ENCODE data around the gene CHL1. TPM values are rescaled to one million over a fixed set of nuclear protein-coding genes. Genes with fewer than 3 reads are reported as not detected.

CHL1 gene
- polyA plus RNA-seq, 1 donor: 14.9 TPM

DNA sequence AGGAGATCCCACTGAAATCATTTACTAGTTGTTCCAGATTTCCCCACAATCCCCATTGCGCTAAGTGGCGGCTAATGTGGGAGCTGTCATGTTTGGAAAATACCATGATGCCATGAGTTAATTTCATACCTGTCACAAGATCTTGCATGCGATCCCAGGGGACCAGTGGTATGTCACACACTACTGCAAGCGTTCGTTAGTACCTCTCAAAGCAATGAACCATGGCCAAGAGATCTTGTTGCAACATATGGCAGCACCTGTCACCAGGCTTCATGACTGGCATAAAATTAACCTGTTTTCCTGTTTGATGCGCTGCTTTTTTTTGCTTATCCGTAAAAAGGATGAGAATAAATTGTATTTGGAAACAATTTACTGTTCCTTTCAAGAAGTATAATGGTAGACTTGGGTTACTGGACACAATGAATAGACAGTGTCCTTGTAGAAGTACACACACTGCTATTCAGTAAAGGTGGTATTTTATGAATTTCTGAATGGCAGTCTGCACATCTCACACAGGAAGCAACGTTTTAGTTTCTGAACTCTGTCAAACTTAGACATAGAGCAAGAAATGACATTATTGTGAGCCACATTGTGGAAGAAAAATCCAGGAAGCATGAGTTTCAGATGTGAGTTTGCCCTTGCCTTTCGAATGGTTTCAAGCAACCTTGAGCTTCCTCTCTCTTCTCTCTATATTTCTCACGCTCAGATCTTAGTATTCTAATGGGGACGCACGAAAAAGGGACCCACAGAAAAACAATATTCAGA lies 81.9 kb downstream of the CHL1 start:
- no peak overlapping the region for H3K4me3 ChIP-seq (ENCODE audit: low read length)
- H3K27me3 ChIP-seq (ENCODE audit: control insufficient read depth, insufficient read depth, low read length): no peaks in the 10 kb centered on the region
- DNase-seq: no peak
- H3K36me3 ChIP-seq (ENCODE audit: control insufficient read depth, insufficient read depth, low read length): no peaks in the 10 kb centered on the region
- no peaks in the 10 kb centered on the region for H3K4me1 ChIP-seq (ENCODE audit: control insufficient read depth, insufficient read depth, low read length)
- 93% methylated on average over 3 of the region's 12 CpGs for WGBS (ENCODE audit: insufficient coverage, low lambda C conversion rate)
- no peaks in the 10 kb centered on the region for H3K9me3 ChIP-seq (ENCODE audit: control insufficient read depth, low read depth, low read length)
- H3K27ac ChIP-seq (ENCODE audit: low read length): no peak overlapping the region

DNA sequence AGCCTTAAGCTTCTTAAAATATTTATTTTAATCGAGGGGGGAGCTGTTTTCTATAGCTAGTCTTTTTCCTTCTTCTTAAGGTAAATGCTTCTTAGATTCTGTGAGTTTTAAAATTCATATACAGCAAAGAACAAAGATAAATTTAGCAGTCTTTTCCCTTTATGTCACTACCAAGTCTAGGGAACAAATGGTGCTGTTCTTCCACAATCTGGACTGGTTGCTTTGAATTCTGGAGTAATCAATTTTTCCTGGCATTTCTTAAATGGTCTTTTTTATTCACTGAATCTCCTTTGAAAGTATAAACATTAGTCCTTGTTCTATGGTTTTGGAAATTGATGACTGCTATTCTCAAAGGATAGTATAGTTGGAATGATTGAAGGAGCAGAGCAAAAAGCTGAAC lies 82.8 kb downstream of the CHL1 start:
- no peak for DNase-seq
- Histone ChIP-seq H3K27ac (ENCODE audit: low read length) (no peak overlapping the region), H3K4me3 (ENCODE audit: low read length) (no peak overlapping the region), H3K4me1 (ENCODE audit: control insufficient read depth, insufficient read depth, low read length) (no peaks in the 10 kb centered on the region), H3K27me3 (ENCODE audit: control insufficient read depth, insufficient read depth, low read length) (no peaks in the 10 kb centered on the region), H3K36me3 (ENCODE audit: control insufficient read depth, insufficient read depth, low read length) (no peaks in the 10 kb centered on the region), H3K9me3 (ENCODE audit: control insufficient read depth, low read depth, low read length) (no peaks in the 10 kb centered on the region)
- WGBS (ENCODE audit: insufficient coverage, low lambda C conversion rate): 67% methylated on average over 1 of the region's 1 CpG

- Histone ChIP-seq H3K27ac (ENCODE audit: low read length) (no peak overlapping the region), H3K27me3 (ENCODE audit: control insufficient read depth, insufficient read depth, low read length) (no peaks in the 10 kb centered on the region), H3K9me3 (ENCODE audit: control insufficient read depth, low read depth, low read length) (no peaks in the 10 kb centered on the region), H3K4me1 (ENCODE audit: control insufficient read depth, insufficient read depth, low read length) (no peaks in the 10 kb centered on the region), H3K4me3 (ENCODE audit: low read length) (no peak overlapping the region), H3K36me3 (ENCODE audit: control insufficient read depth, insufficient read depth, low read length) (no peaks in the 10 kb centered on the region)
- no peak for DNase-seq
- WGBS (ENCODE audit: insufficient coverage, low lambda C conversion rate): no CpG with 5 or more reads among the region's 2 CpGs
These were observed 84.1 kb downstream of the CHL1 start for GRCh38 chr3:280681-281080.

DNA sequence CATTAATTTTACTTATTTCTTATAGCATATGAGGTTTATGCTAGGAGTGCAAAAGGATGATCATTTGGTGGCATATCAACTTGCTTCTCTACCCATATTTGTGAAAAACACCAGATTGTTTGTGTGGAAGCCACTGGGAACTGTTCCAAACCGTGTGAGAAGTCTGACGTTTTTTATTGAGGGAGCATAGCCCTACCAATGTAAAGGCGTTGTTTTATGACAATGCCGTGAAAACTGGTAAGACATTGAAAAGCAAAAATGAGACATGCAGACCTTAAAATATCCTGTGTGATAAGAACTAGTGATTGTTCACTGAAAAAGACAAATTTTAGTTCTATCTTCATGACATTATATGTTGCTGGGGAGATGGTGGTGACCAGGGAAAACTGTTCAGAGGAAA lies 87.8 kb downstream of the CHL1 start:
- H3K9me3 ChIP-seq (ENCODE audit: control insufficient read depth, low read depth, low read length): no peaks in the 10 kb centered on the region
- no peak overlapping the region for H3K4me3 ChIP-seq (ENCODE audit: low read length)
- no peak overlapping the region for H3K27ac ChIP-seq (ENCODE audit: low read length)
- DNase-seq: no peak
- no peaks in the 10 kb centered on the region for H3K4me1 ChIP-seq (ENCODE audit: control insufficient read depth, insufficient read depth, low read length)
- no peaks in the 10 kb centered on the region for H3K27me3 ChIP-seq (ENCODE audit: control insufficient read depth, insufficient read depth, low read length)
- WGBS (ENCODE audit: insufficient coverage, low lambda C conversion rate): no CpG with 5 or more reads among the region's 4 CpGs
- H3K36me3 ChIP-seq (ENCODE audit: control insufficient read depth, insufficient read depth, low read length): no peaks in the 10 kb centered on the region

DNA sequence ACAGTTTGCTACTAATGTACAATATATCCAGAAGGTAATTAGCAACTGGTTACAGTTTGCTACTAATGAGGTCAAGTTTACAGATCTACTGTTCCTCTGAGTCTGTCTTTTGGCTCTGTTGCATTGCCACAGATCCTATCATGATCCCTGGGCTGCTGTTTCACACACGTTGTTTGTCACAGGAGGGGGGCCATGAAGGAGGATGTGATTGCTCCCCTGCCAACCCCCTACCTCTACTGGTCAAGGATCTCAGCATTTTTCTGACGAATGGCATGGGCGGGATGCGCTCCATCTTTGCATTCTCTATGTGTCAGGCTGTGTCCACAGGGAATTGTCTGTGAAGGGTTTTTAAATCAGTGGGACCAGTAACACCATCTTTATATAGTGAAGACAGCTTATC lies 91.9 kb downstream of the CHL1 start:
- H3K27ac ChIP-seq (ENCODE audit: low read length): no peak overlapping the region
- H3K36me3 ChIP-seq (ENCODE audit: control insufficient read depth, insufficient read depth, low read length): no peaks in the 10 kb centered on the region
- no peaks in the 10 kb centered on the region for H3K4me1 ChIP-seq (ENCODE audit: control insufficient read depth, insufficient read depth, low read length)
- H3K9me3 ChIP-seq (ENCODE audit: control insufficient read depth, low read depth, low read length): no peaks in the 10 kb centered on the region
- no peak for DNase-seq
- no peak overlapping the region for H3K4me3 ChIP-seq (ENCODE audit: low read length)
- H3K27me3 ChIP-seq (ENCODE audit: control insufficient read depth, insufficient read depth, low read length): no peaks in the 10 kb centered on the region
- no CpG with 5 or more reads among the region's 4 CpGs for WGBS (ENCODE audit: insufficient coverage, low lambda C conversion rate)

GRCh38 chr3:291028-291427 lies 94.5 kb downstream of the CHL1 start:
- Histone ChIP-seq H3K36me3 (ENCODE audit: control insufficient read depth, insufficient read depth, low read length) (no peaks in the 10 kb centered on the region), H3K9me3 (ENCODE audit: control insufficient read depth, low read depth, low read length) (no peaks in the 10 kb centered on the region), H3K4me1 (ENCODE audit: control insufficient read depth, insufficient read depth, low read length) (no peaks in the 10 kb centered on the region), H3K27me3 (ENCODE audit: control insufficient read depth, insufficient read depth, low read length) (no peaks in the 10 kb centered on the region), H3K27ac (ENCODE audit: low read length) (no peak overlapping the region), H3K4me3 (ENCODE audit: low read length) (no peak overlapping the region)
- no peak for DNase-seq

DNA sequence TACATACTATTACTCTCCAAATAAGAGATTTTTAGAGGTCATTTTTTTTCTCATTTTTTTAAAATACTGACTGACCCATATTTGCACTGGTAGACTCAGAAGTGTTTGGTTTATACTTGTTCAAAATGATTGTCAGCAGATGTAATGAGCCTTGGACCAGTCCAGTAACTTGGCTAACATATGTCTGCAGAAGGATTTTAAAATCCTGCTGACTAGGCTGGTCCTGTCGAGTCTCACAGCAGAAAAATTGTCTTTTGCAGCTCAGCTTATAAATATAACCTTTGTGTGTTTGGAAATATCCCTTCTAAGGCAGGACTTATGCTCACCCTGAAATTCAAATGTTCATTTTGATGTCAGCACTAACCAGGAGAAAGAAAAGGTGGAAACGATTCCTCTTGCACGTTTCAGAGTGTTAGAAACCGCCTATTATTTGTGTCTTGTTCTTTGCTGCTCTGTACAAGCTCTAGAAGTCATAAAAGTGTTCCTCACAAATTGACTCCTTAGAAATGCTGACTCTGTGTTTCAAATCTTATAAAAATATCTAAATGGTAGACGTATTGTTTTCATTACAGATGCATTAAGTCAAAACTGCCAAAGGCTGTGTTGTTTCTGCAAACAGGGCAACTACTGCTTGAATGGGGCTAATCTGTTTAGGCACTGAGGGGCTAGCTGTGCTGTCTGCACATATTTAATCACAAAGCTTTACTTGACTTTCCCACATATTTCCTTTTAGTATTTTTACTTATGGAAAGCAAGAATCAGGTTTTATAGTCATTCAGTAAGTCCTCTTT lies 95.3 kb downstream of the CHL1 start:
- WGBS (ENCODE audit: insufficient coverage, low lambda C conversion rate): no CpG with 5 or more reads among the region's 5 CpGs
- H3K4me1 ChIP-seq (ENCODE audit: control insufficient read depth, insufficient read depth, low read length): no peaks in the 10 kb centered on the region
- no peak for DNase-seq

DNA sequence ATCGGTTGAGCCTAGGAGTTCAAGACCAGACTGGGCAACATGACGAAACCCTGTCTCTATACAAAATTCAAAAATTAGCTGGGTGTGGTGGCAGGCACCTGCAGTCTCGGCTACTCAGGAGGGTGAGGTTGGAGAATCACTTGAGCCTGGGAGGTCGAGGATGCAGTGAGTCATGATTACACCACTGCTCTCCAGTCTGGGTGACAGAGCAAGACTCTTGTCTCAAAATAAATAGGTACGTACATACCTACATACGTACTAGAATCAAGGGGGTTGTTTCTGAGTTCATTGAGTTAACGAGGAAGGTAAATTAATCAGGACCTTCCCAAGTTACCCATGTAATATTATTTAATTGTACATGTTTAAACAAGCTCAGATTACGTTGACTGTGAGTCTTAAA lies 97.5 kb downstream of the CHL1 start:
- no peak for DNase-seq
- Histone ChIP-seq H3K27ac (ENCODE audit: low read length) (no peak overlapping the region), H3K9me3 (ENCODE audit: control insufficient read depth, low read depth, low read length) (no peaks in the 10 kb centered on the region), H3K27me3 (ENCODE audit: control insufficient read depth, insufficient read depth, low read length) (no peaks in the 10 kb centered on the region), H3K4me3 (ENCODE audit: low read length) (no peak overlapping the region), H3K4me1 (ENCODE audit: control insufficient read depth, insufficient read depth, low read length) (no peaks in the 10 kb centered on the region), H3K36me3 (ENCODE audit: control insufficient read depth, insufficient read depth, low read length) (no peaks in the 10 kb centered on the region)
- WGBS (ENCODE audit: insufficient coverage, low lambda C conversion rate): 87% methylated on average over 5 of the region's 8 CpGs

More for the DNA sequence above, 95.3 kb downstream of the CHL1 start:
- H3K27ac ChIP-seq (ENCODE audit: low read length): no peak overlapping the region
- no peak overlapping the region for H3K4me3 ChIP-seq (ENCODE audit: low read length)
- no peaks in the 10 kb centered on the region for H3K36me3 ChIP-seq (ENCODE audit: control insufficient read depth, insufficient read depth, low read length)
- no peaks in the 10 kb centered on the region for H3K27me3 ChIP-seq (ENCODE audit: control insufficient read depth, insufficient read depth, low read length)
- H3K9me3 ChIP-seq (ENCODE audit: control insufficient read depth, low read depth, low read length): no peaks in the 10 kb centered on the region

GRCh38 chr3:294581-294980 lies 98.0 kb downstream of the CHL1 start:
- Histone ChIP-seq H3K36me3 (ENCODE audit: control insufficient read depth, insufficient read depth, low read length) (no peaks in the 10 kb centered on the region), H3K9me3 (ENCODE audit: control insufficient read depth, low read depth, low read length) (no peaks in the 10 kb centered on the region), H3K27me3 (ENCODE audit: control insufficient read depth, insufficient read depth, low read length) (no peaks in the 10 kb centered on the region), H3K4me1 (ENCODE audit: control insufficient read depth, insufficient read depth, low read length) (no peaks in the 10 kb centered on the region), H3K27ac (ENCODE audit: low read length) (no peak overlapping the region), H3K4me3 (ENCODE audit: low read length) (no peak overlapping the region)
- DNase-seq: no peak
- WGBS (ENCODE audit: insufficient coverage, low lambda C conversion rate): no CpG with 5 or more reads among the region's 2 CpGs

- no peak overlapping the region for H3K4me3 ChIP-seq (ENCODE audit: low read length)
- H3K36me3 ChIP-seq (ENCODE audit: control insufficient read depth, insufficient read depth, low read length): no peaks in the 10 kb centered on the region
- WGBS (ENCODE audit: insufficient coverage, low lambda C conversion rate): no CpG with 5 or more reads among the region's 3 CpGs
- no peak for DNase-seq
- no peaks in the 10 kb centered on the region for H3K27me3 ChIP-seq (ENCODE audit: control insufficient read depth, insufficient read depth, low read length)
- no peak overlapping the region for H3K27ac ChIP-seq (ENCODE audit: low read length)
- H3K9me3 ChIP-seq (ENCODE audit: control insufficient read depth, low read depth, low read length): no peaks in the 10 kb centered on the region
- H3K4me1 ChIP-seq (ENCODE audit: control insufficient read depth, insufficient read depth, low read length): no peaks in the 10 kb centered on the region
These were observed 98.6 kb downstream of the CHL1 start for GRCh38 chr3:295166-295565.

GRCh38 chr3:297585-297984 lies 101.0 kb downstream of the CHL1 start:
- WGBS (ENCODE audit: insufficient coverage, low lambda C conversion rate): no CpG with 5 or more reads among the region's 3 CpGs
- H3K9me3 ChIP-seq (ENCODE audit: control insufficient read depth, low read depth, low read length): no peaks in the 10 kb centered on the region
- DNase-seq: no peak
- no peak overlapping the region for H3K27ac ChIP-seq (ENCODE audit: low read length)
- no peak overlapping the region for H3K4me3 ChIP-seq (ENCODE audit: low read length)
- no peaks in the 10 kb centered on the region for H3K36me3 ChIP-seq (ENCODE audit: control insufficient read depth, insufficient read depth, low read length)
- no peaks in the 10 kb centered on the region for H3K27me3 ChIP-seq (ENCODE audit: control insufficient read depth, insufficient read depth, low read length)
- H3K4me1 ChIP-seq (ENCODE audit: control insufficient read depth, insufficient read depth, low read length): no peaks in the 10 kb centered on the region
